ENCODE data around the gene SLC47A2.

The SLC47A2 gene

DNA sequence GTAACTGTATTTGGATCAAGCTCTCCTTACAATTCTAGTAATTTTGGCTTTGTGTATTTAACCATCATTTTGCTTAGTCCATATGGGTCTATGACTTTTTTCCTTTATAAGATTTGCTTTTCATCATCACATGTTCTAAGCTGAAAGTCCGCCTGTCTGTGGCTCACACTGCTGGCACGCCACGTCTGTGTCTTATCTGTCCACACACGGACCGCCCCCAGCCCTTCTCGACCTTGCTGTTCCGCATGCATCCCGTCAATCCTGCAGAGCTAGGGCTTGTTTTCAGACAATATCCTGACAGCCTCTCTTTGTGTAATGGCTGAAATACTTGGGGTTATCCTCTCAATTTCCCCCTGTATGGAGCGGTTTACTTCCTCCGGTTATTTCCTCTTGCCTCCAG lies 40.2 kb upstream of the SLC47A2 start:
- no peaks in the 10 kb centered on the region for H3K9me3 ChIP-seq (ENCODE audit: control insufficient read depth, low read length)
- no peak for DNase-seq
- H2AFZ ChIP-seq (ENCODE audit: low read depth, low read length) = no peak overlapping the region
- H3K14ac ChIP-seq (ENCODE audit: low read length in 2 of 2) = no peak overlapping the region
- no peak overlapping the region for H2BK15ac ChIP-seq (ENCODE audit: low read depth, poor library complexity, severe bottlenecking)
- H4K8ac ChIP-seq (ENCODE audit: low read length) = no peak overlapping the region
- H4K91ac ChIP-seq (ENCODE audit: low read length) = no peak overlapping the region
- H2BK120ac ChIP-seq (ENCODE audit: low read depth, low read length) = no peak overlapping the region
- H3K27me3 ChIP-seq (ENCODE audit: control insufficient read depth in 1 of 2, insufficient read depth in 1 of 2, low read length in 2 of 2) = peaks cover 4 to 18% of the 10 kb centered on the region in 2 experiments
- no peaks in the 10 kb centered on the region for H3K79me1 ChIP-seq (replicated peaks; ENCODE audit: low read length, poor library complexity, severe bottlenecking)
- H2BK12ac ChIP-seq (ENCODE audit: low read length in 2 of 2) = no peak overlapping the region
- H3K4me3 ChIP-seq (ENCODE audit: insufficient read depth in 1 of 2, low read depth in 1 of 2, low read length in 2 of 2) = no peak overlapping the region
- WGBS = 89% methylated on average over 10 of the region's 10 CpGs
- peaks cover 13% of the 10 kb centered on the region for H3K4me1 ChIP-seq (ENCODE audit: control insufficient read depth, insufficient read depth, low read depth, low read length)
- H3K23ac ChIP-seq (ENCODE audit: low read length in 2 of 2) = no peak overlapping the region
- H3K18ac ChIP-seq (ENCODE audit: low read depth in 1 of 2, low read length in 2 of 2) = no peak overlapping the region
- no peaks in the 10 kb centered on the region for H3K36me3 ChIP-seq (ENCODE audit: control insufficient read depth in 1 of 2, insufficient read depth in 2 of 2, low read depth in 1 of 2, low read length in 2 of 2)
- H3K4ac ChIP-seq (ENCODE audit: low read depth in 1 of 2, low read length in 2 of 2) = no peak overlapping the region
- no peak overlapping the region for H2AK5ac ChIP-seq (ENCODE audit: low read length, severe bottlenecking)
- no peak overlapping the region for H2BK5ac ChIP-seq (ENCODE audit: low read depth, low read length, poor library complexity, severe bottlenecking)
- H3K9ac ChIP-seq (ENCODE audit: low read length) = no peak overlapping the region
- H3K27ac ChIP-seq (ENCODE audit: low read length, poor library complexity, severe bottlenecking) = no peak overlapping the region
- H3K4me2 ChIP-seq (ENCODE audit: low read length, poor library complexity, severe bottlenecking) = no peak overlapping the region

DNA sequence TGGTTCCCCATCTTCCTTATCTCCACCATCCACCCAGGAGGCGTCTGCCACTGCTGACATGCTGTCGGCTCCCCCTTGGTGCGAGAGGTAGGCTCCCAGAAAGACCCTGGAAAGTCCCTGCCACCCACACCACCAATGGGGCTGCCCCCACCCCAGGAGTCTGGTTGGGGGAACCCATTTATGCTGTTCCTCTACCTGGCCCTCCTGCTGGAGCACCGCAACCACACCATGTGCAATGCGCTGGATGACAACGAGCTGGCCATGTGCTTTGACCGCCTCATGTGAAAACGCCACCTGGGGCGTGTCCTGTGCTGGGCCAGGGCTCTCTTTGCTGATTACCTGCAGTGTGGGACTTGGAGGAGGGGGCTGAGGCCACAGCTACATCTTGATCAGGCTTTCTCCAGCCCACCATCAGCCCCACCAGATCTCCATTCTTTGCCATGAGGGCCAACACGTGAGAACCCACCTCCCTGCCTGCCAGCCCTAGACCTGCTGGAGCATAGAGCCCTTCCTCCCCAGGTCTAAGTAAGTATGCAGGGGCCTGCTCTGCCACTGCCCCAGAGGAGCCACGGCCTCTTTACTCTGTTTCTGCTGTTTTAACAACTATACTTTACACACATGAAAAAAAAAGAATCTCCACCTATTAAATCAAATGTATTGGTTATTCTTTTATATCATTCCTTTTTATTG lies 39.6 kb upstream of the SLC47A2 start:
- Histone ChIP-seq H3K23ac (ENCODE audit: low read length in 2 of 2) (no peak overlapping the region), H4K8ac (ENCODE audit: low read length) (no peak overlapping the region), H3K4me3 (ENCODE audit: insufficient read depth in 1 of 2, low read depth in 1 of 2, low read length in 2 of 2) (no peak overlapping the region), H2BK5ac (ENCODE audit: low read depth, low read length, poor library complexity, severe bottlenecking) (no peak overlapping the region), H2AFZ (ENCODE audit: low read depth, low read length) (no peak overlapping the region), H4K91ac (ENCODE audit: low read length) (no peak overlapping the region), H3K9me3 (ENCODE audit: control insufficient read depth, low read length) (no peaks in the 10 kb centered on the region), H3K4ac (ENCODE audit: low read depth in 1 of 2, low read length in 2 of 2) (no peak overlapping the region), H3K36me3 (ENCODE audit: control insufficient read depth in 1 of 2, insufficient read depth in 2 of 2, low read depth in 1 of 2, low read length in 2 of 2) (no peaks in the 10 kb centered on the region), H2BK12ac (ENCODE audit: low read length in 2 of 2) (no peak overlapping the region), H3K27me3 (ENCODE audit: control insufficient read depth in 1 of 2, insufficient read depth in 1 of 2, low read length in 2 of 2) (peaks cover 2 to 15% of the 10 kb centered on the region in 2 experiments), H3K4me1 (ENCODE audit: control insufficient read depth, insufficient read depth, low read depth, low read length) (peaks cover 13% of the 10 kb centered on the region), H2BK120ac (ENCODE audit: low read depth, low read length) (no peak overlapping the region), H2AK5ac (ENCODE audit: low read length, severe bottlenecking) (peak overlapping the region; percentile 57), H3K18ac (ENCODE audit: low read depth in 1 of 2, low read length in 2 of 2) (no peak overlapping the region), H3K27ac (ENCODE audit: low read length, poor library complexity, severe bottlenecking) (no peak overlapping the region), H2BK15ac (ENCODE audit: low read depth, poor library complexity, severe bottlenecking) (no peak overlapping the region), H3K9ac (ENCODE audit: low read length) (no peak overlapping the region), H3K4me2 (ENCODE audit: low read length, poor library complexity, severe bottlenecking) (no peak overlapping the region), H3K14ac (ENCODE audit: low read length in 2 of 2) (no peak overlapping the region), H3K79me1 (replicated peaks; ENCODE audit: low read length, poor library complexity, severe bottlenecking) (no peaks in the 10 kb centered on the region)
- DNase-seq = no peak
- 92% methylated on average over 10 of the region's 11 CpGs for WGBS

DNA sequence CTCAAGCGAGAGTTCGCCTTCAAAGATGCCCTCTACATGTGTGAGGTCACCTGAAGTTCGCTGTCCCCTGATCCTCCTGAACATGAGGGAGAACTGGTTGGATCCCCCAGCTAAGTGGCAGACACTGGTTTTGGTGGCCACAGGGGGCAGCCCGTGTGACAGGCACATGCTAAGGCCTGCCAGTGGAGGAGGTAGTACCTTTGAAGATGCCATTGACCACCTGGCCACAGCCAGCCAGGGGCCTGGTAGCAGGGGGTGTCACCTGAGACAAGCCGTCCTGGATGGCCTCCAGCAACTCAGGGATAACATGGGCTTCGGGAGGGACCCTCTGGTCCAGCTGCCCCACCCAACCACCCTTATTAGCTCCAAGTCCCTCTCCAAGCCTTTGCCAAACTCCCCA lies 39.0 kb upstream of the SLC47A2 start:
- Histone ChIP-seq H3K27me3 (ENCODE audit: control insufficient read depth in 1 of 2, insufficient read depth in 1 of 2, low read length in 2 of 2) (peaks cover 0 to 11% of the 10 kb centered on the region in 2 experiments), H3K4me1 (ENCODE audit: control insufficient read depth, insufficient read depth, low read depth, low read length) (peaks cover 17% of the 10 kb centered on the region), H2BK12ac (ENCODE audit: low read length in 2 of 2) (no peak overlapping the region), H3K9me3 (ENCODE audit: control insufficient read depth, low read length) (no peaks in the 10 kb centered on the region), H2BK120ac (ENCODE audit: low read depth, low read length) (no peak overlapping the region), H3K36me3 (ENCODE audit: control insufficient read depth in 1 of 2, insufficient read depth in 2 of 2, low read depth in 1 of 2, low read length in 2 of 2) (no peaks in the 10 kb centered on the region), H3K4me3 (ENCODE audit: insufficient read depth in 1 of 2, low read depth in 1 of 2, low read length in 2 of 2) (no peak overlapping the region), H3K23ac (ENCODE audit: low read length in 2 of 2) (no peak overlapping the region), H2AK5ac (ENCODE audit: low read length, severe bottlenecking) (peak overlapping the region; percentile 57), H2BK15ac (ENCODE audit: low read depth, poor library complexity, severe bottlenecking) (no peak overlapping the region), H3K9ac (ENCODE audit: low read length) (no peak overlapping the region), H3K18ac (ENCODE audit: low read depth in 1 of 2, low read length in 2 of 2) (no peak overlapping the region), H4K8ac (ENCODE audit: low read length) (no peak overlapping the region), H3K4me2 (ENCODE audit: low read length, poor library complexity, severe bottlenecking) (no peak overlapping the region), H3K27ac (ENCODE audit: low read length, poor library complexity, severe bottlenecking) (no peak overlapping the region), H2BK5ac (ENCODE audit: low read depth, low read length, poor library complexity, severe bottlenecking) (no peak overlapping the region), H3K4ac (ENCODE audit: low read depth in 1 of 2, low read length in 2 of 2) (no peak overlapping the region), H2AFZ (ENCODE audit: low read depth, low read length) (no peak overlapping the region), H3K79me1 (replicated peaks; ENCODE audit: low read length, poor library complexity, severe bottlenecking) (no peaks in the 10 kb centered on the region), H4K91ac (ENCODE audit: low read length) (no peak overlapping the region), H3K14ac (ENCODE audit: low read length in 2 of 2) (peak overlapping the region in 1 of 2 experiments; percentile 38)
- 92% methylated on average over 6 of the region's 6 CpGs for WGBS
- no peak for DNase-seq

DNA sequence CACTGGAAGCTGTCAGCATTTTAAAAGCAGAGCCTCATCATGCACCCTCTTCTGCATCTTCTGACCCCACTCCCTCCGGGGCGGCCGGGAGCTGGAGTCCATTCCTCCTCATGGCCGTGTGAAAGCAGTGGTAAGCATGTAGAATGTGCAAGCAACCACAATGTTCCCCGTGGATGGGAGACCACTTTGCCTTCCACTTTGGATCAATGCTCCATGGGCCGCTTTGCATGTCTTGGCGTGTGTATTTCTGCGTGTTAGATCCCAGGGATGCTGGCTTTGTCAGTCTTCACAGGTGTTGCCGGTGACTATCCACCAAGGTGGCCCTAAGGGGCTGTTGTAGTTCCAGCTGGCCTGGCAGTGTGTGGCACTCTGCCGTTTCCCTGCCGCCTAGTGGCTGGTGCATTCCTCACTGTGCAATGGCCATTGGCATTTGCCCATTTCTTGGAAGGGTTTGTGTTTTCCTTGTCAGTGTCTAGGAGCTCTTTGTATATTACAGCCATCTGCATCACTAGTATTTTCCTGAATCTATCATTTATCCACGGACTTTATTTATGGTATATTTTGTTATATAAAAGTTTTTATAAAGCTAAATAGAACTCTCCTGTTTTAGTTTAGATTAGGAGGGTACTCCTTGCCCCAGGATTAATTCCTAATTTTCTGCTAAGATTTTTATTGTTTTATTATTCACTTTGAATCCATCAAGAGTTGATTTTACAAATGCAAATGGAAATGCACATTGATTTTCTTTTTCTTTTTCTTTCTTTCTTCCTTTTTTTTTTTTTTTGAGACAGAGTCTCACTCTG lies 37.5 kb upstream of the SLC47A2 start:
- Histone ChIP-seq H2BK5ac (ENCODE audit: low read depth, low read length, poor library complexity, severe bottlenecking) (peak overlapping the region; percentile 3), H3K27ac (ENCODE audit: low read length, poor library complexity, severe bottlenecking) (peak overlapping the region; percentile 61), H2AK5ac (ENCODE audit: low read length, severe bottlenecking) (peak overlapping the region; percentile 67), H3K27me3 (ENCODE audit: control insufficient read depth in 1 of 2, insufficient read depth in 1 of 2, low read length in 2 of 2) (peaks cover 1 to 13% of the 10 kb centered on the region in 2 experiments), H4K8ac (ENCODE audit: low read length) (no peak overlapping the region), H3K4ac (ENCODE audit: low read depth in 1 of 2, low read length in 2 of 2) (no peak overlapping the region), H3K36me3 (ENCODE audit: control insufficient read depth in 1 of 2, insufficient read depth in 2 of 2, low read depth in 1 of 2, low read length in 2 of 2) (no peaks in the 10 kb centered on the region), H3K4me2 (ENCODE audit: low read length, poor library complexity, severe bottlenecking) (no peak overlapping the region), H3K18ac (ENCODE audit: low read depth in 1 of 2, low read length in 2 of 2) (no peak overlapping the region), H3K9ac (ENCODE audit: low read length) (no peak overlapping the region), H4K91ac (ENCODE audit: low read length) (no peak overlapping the region), H3K14ac (ENCODE audit: low read length in 2 of 2) (no peak overlapping the region), H3K23ac (ENCODE audit: low read length in 2 of 2) (peak overlapping the region in 1 of 2 experiments; percentile 75), H2BK15ac (ENCODE audit: low read depth, poor library complexity, severe bottlenecking) (no peak overlapping the region), H3K79me1 (replicated peaks; ENCODE audit: low read length, poor library complexity, severe bottlenecking) (no peaks in the 10 kb centered on the region), H3K4me3 (ENCODE audit: insufficient read depth in 1 of 2, low read depth in 1 of 2, low read length in 2 of 2) (no peak overlapping the region), H2BK120ac (ENCODE audit: low read depth, low read length) (no peak overlapping the region), H3K4me1 (ENCODE audit: control insufficient read depth, insufficient read depth, low read depth, low read length) (peaks cover 17% of the 10 kb centered on the region), H3K9me3 (ENCODE audit: control insufficient read depth, low read length) (no peaks in the 10 kb centered on the region), H2AFZ (ENCODE audit: low read depth, low read length) (no peak overlapping the region), H2BK12ac (ENCODE audit: low read length in 2 of 2) (no peak overlapping the region)
- no peak for DNase-seq
- 85% methylated on average over 11 of the region's 12 CpGs for WGBS

Measured in mesenchymal stem cell (in vitro differentiated cells and primary cell).